Measurements from ENCODE around the gene MRPS26.

- TF ChIP-seq CTCF (IDR thresholded peaks at IDR 0.05) (no peak), REST (IDR thresholded peaks at IDR 0.05; ENCODE audit: insufficient read depth in 1 of 2, low read depth in 2 of 2, low read length in 1 of 2) (no peak), SIN3A (IDR thresholded peaks at IDR 0.05; ENCODE audit: borderline replicate concordance, insufficient read depth, low read depth, low read length) (no peak), POLR2AphosphoS5 (IDR thresholded peaks at IDR 0.05; ENCODE audit: low read depth, low read length) (no peak)
Observed at GRCh38 chr20:3037654-3038053, 8.2 kb upstream of the MRPS26 start.

Data from Panc1 (cell line).